Endothelial cell (in vitro differentiated cells): Measurements from ENCODE around the gene CYRIA. TPM values are rescaled to one million over a fixed set of nuclear protein-coding genes. Genes with fewer than 3 reads are reported as not detected.

Source experiments
- DNase-seq: peaks from one replicate; pipeline ENCODE4 v3.0.0; 2021; ENCODE audit warnings: low spot score
- H3K27ac Mint-ChIP-seq: one replicate; pipeline ENCODE4 v1.8.0; 2021; ENCODE audit warnings: mixed read lengths, inconsistent platforms; ENCODE audit not compliant: unreplicated experiment
- H3K27me3 Mint-ChIP-seq: one replicate; pipeline ENCODE4 v1.8.0; 2021; ENCODE audit warnings: mild to moderate bottlenecking, moderate library complexity, mixed read lengths, inconsistent platforms; ENCODE audit not compliant: unreplicated experiment
- H3K36me3 Mint-ChIP-seq: one replicate; pipeline ENCODE4 v1.8.0; 2021; ENCODE audit warnings: mild to moderate bottlenecking, low read depth, mixed read lengths, inconsistent platforms; ENCODE audit not compliant: unreplicated experiment
- H3K4me1 Mint-ChIP-seq: one replicate; pipeline ENCODE4 v1.8.0; 2021; ENCODE audit warnings: mild to moderate bottlenecking, mixed read lengths, inconsistent platforms; ENCODE audit not compliant: unreplicated experiment
- H3K4me3 Mint-ChIP-seq: one replicate; pipeline ENCODE4 v1.8.0; 2021; ENCODE audit warnings: mild to moderate bottlenecking, mixed read lengths, inconsistent platforms; ENCODE audit not compliant: unreplicated experiment
- H3K9me3 Mint-ChIP-seq: one replicate; pipeline ENCODE4 v1.8.0; 2021; ENCODE audit warnings: mixed read lengths, inconsistent platforms; ENCODE audit not compliant: unreplicated experiment
- CTCF ChIP-seq: fragments of 200-600 bp; sonication (generic); IDR thresholded peaks from one replicate; pipeline ENCODE4 v1.5.0; 2021; ENCODE audit warnings: antibody characterized with exemption; ENCODE audit not compliant: unreplicated experiment
- total RNA-seq: library from RNA; stranded (reverse); fragmentation: NEBNext Ultra II Directional; extraction: Animal tissue kit (Norgen Biotek cat#: 25700); gene quantifications from one replicate; pipeline ENCODE4 v1.2.1, GENCODE V29; 2021; ENCODE audit not compliant: unreplicated experiment

CYRIA gene
- total RNA-seq, 1 donor from 2014 or later = 32.4 TPM

DNA sequence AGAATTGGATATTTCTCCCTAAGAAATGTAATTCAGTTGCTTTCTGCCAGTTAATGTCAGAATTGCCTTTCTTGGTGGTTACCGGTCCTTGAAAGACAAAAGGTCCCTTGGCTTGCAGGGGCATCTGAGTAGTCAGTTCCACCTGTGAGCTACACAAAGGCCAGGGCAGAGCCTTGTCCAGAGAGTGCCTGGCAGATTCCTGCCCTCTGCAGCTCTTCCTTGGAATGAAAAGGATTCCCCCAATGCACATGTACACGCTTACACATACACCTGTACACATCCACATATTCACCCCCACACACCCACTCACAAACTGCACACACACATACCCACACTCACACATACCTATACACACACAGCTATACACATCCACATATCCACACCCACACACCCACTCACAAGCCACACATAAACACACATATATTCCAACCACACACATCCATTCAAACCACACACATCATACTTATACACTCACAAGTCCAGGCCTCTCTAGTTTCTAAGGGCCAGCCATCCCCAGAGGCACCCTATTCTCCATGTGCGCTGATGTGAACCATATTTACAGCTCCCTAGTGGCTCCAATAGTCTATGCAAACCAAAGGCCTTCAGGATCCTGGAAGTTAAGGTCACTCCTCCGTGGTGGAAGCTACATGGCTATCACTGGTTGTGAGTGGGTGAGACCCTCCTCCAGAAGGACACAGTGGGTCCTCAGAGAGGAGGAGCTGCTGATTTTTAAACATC, 9.6 kb downstream of the CYRIA start:
- Mint-ChIP-seq H3K36me3 (peaks cover 5% of the 10 kb centered on the region), H3K4me1 (peaks cover 60% of the 10 kb centered on the region)

GRCh38 chr2:16655445-16655837, 10.2 kb downstream of the CYRIA start:
- Mint-ChIP-seq H3K27me3 (no peaks in the 10 kb centered on the region), H3K4me3 (no peak overlapping the region), H3K27ac (no peak overlapping the region), H3K36me3 (peaks cover 4% of the 10 kb centered on the region), H3K4me1 (peaks cover 66% of the 10 kb centered on the region), H3K9me3 (no peaks in the 10 kb centered on the region)
- TF ChIP-seq CTCF = no peak
- DNase-seq = no peak

More for the DNA sequence above, 9.6 kb downstream of the CYRIA start:
- no peak for DNase-seq
- Mint-ChIP-seq H3K27ac (no peak overlapping the region), H3K4me3 (no peak overlapping the region), H3K9me3 (no peaks in the 10 kb centered on the region), H3K27me3 (no peaks in the 10 kb centered on the region)
- no peak for TF ChIP-seq CTCF

GRCh38 chr2:16654833-16655444, 10.7 kb downstream of the CYRIA start:
- no peak for DNase-seq

GRCh38 chr2:16653799-16654198, 11.8 kb downstream of the CYRIA start:
- Mint-ChIP-seq H3K4me3 (no peak overlapping the region), H3K36me3 (no peaks in the 10 kb centered on the region), H3K27me3 (peaks cover 3% of the 10 kb centered on the region), H3K9me3 (no peaks in the 10 kb centered on the region), H3K27ac (no peak overlapping the region), H3K4me1 (peaks cover 61% of the 10 kb centered on the region)
- no peak for DNase-seq
- TF ChIP-seq CTCF = no peak

More at GRCh38 chr2:16654833-16655444, 10.7 kb downstream of the CYRIA start:
- peaks cover 65% of the 10 kb centered on the region for H3K4me1 Mint-ChIP-seq
- H3K4me3 Mint-ChIP-seq = no peak overlapping the region
- no peaks in the 10 kb centered on the region for H3K27me3 Mint-ChIP-seq
- no peak overlapping the region for H3K27ac Mint-ChIP-seq
- no peak for TF ChIP-seq CTCF
- no peaks in the 10 kb centered on the region for H3K9me3 Mint-ChIP-seq
- H3K36me3 Mint-ChIP-seq = no peaks in the 10 kb centered on the region

- peaks cover 54% of the 10 kb centered on the region for H3K4me1 Mint-ChIP-seq
- no peak overlapping the region for H3K27ac Mint-ChIP-seq
- no peak for TF ChIP-seq CTCF
- H3K9me3 Mint-ChIP-seq = no peaks in the 10 kb centered on the region
- H3K4me3 Mint-ChIP-seq = no peak overlapping the region
- DNase-seq = no peak
- H3K36me3 Mint-ChIP-seq = no peaks in the 10 kb centered on the region
- peaks cover 3% of the 10 kb centered on the region for H3K27me3 Mint-ChIP-seq
These were observed 12.6 kb downstream of the CYRIA start for GRCh38 chr2:16653083-16653375.
